GM19463 (cell line): Measurements from ENCODE around the gene HIVEP3.

Experiments used
- ATAC-seq: cut with Tn5 transposase; IDR thresholded peaks from one replicate; pipeline ENCODE4 v1.9.1; 2021; ENCODE audit warnings: mild to moderate bottlenecking, moderate library complexity; ENCODE audit not compliant: unreplicated experiment

Gene HIVEP3

DNA sequence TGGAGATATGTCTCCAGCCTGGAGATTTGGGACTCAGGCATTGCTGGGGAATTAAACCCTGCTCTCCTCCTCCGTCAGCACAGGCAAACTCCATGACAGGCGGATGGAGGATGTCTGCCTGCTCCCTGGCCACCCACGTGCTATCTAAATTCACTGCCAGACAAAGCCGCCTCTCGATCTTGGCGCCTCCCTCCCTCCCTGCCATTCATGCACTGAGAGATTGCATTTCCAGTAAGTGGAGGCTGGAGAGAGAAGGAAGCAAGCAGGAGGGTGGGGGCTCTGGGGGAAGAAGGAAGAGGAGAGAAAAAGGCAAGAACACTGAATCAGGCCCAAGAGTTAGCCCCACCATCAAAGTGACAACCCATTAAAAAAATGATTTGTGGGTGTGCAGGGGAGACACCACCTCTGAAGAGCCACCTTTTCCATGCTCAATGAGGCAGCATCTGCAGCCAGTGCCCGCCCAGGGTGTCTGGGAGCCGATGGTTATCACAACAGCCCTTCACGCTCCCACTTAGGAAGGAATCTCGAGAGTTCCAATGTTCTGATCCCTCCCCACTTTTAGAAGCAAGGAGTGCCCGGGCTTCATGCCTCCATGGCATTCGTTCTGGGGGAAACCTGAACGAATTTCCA, 183.0 kb downstream of the HIVEP3 start:
- ATAC-seq: no peak

DNA sequence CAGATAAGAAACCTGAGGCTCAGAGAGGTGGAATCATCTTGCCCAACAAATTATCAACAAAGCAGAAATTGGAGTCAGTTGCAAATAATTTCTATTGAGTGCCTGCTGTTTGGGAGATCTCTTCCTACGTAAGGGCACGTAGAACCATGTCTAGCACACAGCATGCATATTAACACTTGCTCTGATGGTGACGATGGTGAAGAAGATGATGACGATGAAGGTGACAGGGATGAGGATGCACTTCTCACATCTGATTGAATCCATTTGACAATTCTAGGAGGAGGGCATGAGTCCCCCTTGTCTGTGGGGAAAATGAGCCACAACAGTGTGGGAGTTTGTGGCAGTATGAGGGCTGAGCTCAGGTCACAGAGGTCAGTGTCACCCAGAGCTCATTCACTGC, 183.6 kb downstream of the HIVEP3 start:
- ATAC-seq: no peak

DNA sequence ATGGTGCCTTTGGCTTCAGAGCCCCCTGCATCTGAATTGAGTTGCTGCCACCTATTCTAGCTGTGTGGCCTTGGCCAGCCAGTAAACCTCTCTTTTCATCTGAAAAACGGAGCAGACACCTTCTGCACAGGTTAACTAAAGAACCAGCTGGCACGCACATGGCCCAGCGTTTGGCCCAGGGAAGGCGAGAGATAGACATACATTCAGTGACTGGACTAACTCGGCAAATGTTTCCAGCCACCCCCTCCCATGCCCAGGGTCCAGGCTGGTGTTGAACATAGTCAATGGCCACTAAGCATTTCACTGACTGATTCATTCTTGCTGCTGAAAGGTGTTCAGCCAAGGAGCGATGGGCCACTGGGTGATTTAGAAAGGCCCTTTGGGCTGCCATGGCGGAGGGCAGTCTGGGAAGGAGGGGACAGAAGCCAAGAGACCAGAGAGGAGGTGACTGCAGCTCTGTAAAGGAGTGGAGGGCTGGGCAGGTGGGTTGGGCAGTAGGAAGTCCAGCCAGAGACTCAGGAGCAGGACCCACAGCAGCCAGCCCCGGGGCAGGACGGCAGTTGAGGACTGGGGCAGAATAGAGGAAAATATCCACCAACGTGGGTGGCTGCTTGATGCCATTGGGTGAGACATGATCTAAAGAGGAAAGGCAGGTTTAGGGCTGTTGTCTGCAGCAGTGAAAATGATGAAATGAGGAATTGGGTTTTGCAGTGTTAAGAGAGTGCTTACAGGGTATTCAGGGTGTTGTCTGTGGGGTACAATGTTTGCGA, 184.3 kb downstream of the HIVEP3 start:
- no peak for ATAC-seq

DNA sequence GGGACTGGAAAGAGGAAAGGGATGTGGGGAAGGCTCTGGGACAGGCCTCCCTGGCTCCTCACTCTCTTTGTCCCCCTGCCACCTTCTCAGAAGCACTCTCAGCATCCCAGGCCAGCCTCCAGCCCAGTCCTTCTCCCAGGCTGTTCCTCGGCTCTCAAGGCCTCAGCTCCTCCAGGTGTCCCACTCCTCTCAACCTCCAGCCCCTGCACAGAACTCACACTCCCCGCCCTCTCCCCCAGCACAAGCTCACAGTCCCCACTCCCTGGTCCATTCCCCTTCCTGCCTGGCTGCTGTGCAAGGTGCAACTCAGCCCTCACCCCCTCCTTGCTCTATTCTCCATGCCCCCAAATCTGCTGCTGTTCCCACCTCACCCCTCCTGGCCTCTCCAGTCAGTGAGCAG, 185.0 kb downstream of the HIVEP3 start:
- ATAC-seq: no peak

DNA sequence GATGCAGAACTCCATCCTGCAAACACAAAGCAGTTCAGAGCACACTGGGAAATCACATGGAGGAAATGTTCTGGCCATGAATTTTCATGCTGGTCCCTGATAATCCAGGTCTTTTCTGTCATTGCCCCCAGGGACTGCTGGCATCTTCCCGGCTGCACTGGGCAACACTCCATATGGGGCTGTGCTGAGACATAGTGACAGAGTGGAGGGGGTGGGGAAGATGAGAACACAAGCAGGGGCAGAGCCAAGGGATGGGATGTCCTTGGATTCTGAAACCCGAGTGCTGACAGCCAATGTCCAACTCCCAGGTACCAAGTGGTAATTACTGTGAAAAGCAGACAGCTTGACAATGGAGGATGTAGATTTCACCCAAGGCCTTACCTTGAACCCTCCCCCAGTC, 185.7 kb downstream of the HIVEP3 start:
- no peak for ATAC-seq

DNA sequence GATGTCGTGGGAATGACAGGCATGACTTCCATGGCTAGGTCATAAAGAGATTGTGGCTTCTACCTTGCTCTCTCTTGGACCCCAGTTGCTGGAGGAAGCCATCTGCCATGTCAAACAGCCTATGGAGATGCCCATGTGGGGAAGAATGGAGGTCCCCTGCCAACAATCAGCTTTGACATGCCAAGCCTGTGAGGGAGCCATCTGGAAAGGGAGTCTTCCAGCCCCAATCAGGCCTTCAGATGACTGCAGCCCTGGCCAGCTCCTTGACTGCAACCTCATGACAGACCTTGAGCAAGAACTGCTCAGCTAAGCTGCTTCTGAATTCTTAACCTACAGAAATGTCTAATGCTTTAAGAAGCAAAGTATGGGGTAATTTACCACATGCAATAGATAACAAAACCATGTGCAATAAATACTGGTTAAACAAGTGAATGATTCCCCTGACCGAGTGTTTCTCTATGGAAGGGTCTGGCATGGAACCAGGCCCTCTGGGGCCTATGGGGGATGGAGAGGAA, 187.1 kb downstream of the HIVEP3 start:
- ATAC-seq: no peak

DNA sequence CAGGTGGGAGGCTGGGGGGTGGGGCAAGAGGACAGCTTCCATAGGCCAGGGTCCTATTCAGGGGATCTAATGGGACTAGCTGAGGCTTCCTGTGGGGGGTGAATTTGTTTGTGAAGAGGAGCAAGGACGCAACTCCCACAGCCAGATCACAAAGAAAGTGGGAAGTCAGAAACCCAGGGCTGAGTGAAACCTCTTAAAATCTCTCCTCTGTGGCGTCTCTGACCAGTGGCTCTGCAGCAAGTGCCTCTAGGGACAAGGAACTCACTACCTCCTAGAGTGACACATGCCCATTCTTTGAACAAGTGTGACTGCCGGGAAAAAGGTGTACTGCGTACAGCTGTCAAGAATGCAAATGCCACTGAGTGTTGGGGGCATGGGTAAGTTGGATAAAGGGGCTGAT, 187.9 kb downstream of the HIVEP3 start:
- no peak for ATAC-seq

DNA sequence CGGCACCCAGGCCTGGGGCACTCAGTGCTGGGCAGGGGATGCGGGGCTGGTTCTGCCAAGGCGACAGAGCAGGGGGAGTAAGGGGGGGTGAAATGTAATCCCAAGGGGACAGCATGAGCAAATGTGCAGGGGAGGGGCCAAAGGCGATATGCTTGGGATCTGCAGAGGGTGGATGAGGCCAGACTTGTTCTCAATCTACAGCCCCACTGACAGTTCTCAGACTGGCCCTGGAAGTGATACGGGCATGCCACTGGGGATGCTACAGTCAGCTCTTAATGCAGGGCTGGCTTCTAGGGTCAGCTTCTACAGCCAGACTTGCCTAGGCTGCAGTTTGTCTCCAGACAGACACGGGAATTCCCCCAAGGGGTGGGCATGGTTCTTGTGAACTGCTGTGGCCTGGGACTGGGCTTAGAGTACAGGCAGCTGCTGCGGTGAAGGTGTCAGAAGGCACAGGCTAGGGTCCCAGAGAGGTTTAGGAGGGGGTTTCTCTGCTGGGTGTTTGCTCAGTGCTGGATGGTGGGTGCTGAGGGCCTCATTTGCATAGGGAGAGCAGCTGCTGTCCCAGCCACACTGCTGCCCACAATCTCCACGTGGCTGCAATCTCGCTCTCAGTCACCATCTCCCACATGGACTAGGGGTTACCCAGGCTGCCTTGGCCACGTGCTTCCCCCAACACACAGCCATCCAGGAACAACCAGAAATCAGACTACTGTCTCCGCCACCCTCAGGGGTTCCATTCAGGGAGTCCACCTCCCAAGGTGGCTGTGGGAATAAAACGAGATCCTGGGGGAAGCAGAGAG, 190.1 kb downstream of the HIVEP3 start:
- peak; percentile 84 for ATAC-seq

DNA sequence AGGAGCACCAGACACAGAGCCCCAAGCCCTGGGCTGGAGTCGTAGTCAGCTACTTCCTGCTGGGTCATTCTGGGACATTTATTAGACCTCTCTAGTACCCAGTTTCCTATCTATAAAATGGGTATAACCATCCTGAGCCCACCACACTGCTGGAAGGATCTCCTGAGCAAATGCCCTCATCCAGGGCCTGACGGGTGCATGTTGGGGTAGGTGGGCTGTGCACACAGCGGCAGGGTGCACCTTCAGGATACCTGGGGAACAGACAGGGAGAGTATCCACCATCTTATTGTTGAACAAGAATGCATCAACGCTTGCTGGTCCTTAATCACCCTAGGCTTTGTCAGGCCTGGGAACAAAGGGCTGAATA, 191.0 kb downstream of the HIVEP3 start:
- no peak for ATAC-seq

DNA sequence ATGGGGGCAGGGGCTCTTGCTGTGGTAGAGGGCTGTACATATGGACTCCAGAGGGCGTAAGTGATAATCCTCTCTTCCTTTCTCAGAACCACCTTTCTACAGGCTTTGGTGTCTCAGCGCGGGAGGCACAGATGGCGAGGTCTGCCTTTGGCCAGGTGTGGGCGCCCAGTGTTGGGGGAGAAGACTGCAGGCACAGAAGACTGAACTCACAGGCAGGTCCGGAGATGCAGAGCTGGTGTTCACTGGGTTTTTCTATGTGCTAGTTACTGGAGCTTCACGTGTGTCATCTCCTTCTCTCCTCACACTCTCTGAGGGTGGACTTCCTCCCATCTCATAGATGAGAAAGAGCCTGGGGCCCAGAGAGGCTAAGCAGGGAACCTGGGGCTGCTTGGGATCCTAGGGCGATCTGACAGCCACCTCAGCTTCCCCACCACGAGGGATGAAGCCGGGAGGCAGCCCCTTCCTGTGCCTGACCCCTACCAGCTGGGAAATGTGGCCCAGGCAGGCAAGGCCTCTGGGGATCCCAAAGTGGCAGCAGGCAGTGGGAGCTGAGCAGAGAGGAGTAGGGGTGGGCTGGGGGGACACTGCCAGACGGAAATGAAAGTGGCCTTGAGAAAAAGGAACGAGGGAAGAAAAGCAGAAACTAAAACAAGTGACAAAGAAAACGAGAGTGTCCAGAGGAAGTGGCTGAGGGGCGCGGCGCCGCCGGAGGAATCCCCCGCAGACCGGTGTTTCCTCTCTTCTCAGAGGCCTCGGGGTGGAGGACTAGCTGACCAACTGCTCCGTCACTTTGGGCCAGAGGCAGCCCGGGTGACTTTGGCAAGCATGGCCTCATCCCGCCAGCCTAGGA, 191.6 kb downstream of the HIVEP3 start:
- peak; percentile 26 for ATAC-seq

DNA sequence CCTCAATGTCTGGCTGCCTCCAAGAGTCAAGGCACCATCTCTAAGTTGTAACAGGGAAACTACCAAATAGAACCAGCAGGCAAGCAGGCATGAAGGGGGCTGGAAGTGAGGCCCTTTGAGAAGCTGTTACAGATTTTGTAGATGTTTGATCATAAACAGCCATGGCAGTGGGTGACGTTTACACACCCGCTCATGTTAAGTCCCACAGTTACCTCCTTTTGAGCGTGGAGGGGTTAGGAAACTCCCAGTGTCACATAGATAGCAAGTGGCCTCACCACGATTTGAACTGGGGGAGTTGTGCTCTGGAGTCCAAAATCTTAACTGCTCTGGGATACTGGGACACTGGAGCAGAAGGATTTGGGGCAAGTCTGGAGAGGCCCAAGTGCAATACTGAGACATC, 192.4 kb downstream of the HIVEP3 start:
- no peak for ATAC-seq

DNA sequence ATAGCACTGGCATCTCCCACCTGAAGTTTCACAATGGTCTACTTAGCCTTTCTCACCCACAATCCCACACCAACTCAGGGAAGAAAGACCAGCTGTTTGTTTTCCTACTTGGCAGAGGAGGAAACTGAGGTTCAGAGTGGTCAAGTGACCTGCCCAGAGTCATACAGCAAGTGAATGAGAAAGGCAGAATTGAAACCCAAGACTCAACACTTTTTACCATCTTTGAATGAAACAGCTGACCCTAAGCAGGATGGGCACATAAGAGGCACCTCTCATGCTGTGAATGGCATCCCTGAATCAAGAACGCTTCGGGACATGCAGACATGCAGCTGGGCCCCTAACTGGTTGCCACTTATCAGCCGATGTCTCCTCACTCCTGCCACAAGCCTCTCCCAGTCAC, 193.8 kb downstream of the HIVEP3 start:
- no peak for ATAC-seq

DNA sequence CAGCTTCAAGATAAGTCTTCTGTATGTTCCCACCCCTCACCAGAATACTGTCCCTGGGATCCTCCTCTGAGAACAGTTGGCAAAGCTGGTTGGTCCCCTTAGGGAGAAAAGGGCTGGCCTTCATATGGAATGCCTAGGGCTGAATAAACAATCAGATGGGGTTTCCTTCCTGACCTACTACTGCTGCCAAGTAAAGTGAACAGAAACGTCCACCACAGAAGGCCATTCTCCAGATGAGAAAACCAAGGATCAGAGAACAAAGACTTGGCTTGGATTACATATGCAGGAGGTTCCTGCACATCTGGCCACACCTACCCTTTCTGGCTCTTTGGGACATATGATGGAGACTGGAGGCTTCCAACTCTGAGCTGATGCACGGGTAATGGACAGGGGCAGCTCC, 194.5 kb downstream of the HIVEP3 start:
- no peak for ATAC-seq

DNA sequence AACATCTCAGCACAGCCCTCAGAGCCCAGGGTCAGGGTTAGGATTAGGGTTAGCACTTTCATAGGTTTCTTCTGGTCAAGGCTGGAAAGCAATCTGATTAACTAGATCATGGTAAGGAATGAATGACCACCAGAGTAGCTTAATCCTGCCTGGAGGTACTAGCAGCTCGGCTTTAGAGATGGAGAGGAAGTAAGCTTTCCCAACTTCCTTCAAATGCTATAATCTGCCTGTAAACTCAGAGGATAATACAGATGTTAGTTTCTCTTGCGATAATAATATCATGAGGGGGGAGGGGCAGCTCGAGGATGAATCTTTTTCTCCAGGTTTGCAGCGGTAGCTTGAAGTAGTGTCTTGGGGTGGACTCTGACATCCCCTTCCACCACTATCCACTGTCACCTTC, 194.9 kb downstream of the HIVEP3 start:
- no peak for ATAC-seq

DNA sequence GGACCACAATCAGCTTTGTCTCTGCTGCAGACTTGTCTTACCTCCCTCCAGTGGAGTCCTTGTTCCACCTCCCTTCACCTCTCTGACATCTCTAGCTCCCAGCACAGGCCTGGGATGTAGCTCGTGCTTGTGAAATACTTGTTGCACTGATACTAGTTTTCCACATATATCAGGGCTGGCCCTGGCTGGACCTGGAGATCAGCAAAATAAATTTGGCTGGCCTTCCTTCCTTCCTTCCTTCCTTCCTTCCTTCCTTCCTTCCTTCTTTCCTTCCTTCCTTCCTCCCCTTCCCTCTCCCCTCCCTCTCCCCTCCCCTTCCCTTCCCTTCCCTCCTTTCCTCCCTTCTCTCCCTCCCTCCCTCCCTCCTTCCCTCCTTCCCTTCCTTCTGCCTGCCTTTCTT, 196.5 kb downstream of the HIVEP3 start:
- no peak for ATAC-seq

DNA sequence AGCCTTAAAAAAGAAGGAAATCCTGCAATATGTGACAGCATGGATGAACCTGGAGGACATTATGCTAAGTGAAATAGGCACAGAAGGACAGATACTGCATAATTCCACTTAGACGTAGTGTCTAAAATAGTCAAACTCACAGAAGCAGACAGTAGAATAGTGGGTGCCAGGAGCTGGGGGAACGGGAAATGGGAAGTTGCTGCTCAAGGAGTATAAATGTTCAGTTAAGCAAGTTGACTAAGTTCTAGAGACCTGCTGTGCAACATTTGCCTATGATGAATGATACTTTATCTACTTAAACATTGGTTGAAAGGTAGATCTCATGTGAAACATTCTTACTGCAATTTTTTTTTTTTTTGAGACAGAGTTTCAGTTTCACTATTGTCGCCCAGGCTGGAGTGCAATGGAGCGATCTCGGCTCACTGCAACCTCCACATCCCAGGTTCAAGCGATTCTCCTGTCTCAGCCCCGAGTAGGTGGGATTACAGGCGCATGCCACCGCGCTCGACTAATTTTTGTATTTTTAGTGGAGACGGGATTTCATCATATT, 197.8 kb downstream of the HIVEP3 start:
- ATAC-seq: no peak

DNA sequence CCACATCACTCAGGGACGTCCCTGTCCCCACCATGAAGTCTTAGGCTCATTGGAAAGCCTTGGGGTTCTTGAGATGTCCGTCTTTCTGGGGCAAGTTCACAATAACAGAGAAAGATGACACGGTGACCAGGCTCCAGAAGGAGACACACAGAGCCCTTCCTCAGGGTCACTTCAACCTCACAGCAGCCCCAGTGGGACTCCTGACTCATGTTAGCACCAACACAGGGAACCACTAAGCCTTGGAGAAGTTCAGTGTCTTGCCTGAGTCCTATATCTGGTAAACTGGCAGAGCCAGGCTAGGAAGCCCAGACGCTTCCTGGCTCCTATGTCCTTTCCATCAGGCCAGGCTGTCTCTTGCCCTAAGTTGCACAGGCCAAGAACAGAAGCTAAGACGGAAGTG, 199.1 kb downstream of the HIVEP3 start:
- no peak for ATAC-seq

DNA sequence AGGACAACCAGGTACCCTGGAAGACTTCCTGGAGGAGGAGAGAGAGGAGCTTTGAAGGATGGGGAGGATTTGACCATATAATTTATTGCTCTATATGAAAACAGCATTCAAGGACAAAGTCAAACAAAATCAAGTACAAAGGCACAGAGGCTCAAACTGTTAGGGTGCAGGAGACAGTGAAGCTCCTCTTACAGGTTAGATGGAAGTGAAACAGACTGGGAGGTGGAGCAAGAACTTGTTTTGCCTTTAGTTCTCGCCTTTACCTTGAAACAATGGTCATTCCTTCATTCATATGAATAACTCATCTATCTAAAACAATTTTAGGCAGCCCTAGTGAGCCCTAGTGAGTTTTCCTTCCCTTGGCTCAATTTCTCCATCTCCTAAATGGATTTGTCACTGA, 199.6 kb downstream of the HIVEP3 start:
- ATAC-seq: no peak

DNA sequence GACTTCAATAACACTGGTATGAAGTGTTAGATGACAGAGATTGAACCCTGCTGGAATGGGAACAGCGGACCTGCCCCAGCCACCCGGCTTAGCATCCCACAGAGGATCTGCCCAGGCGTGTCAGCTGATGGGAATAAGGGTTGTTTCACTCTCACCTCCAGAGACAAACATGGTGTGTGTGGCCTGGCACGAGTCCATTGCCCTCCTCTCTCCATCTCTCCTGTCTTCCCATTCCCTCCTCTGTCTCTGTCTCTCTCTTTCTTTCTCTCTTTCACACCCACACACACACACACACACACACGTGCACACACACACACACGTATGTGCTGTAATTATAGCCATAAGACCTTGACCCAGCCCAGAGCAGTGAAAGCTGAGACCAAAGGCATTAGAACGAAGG, 200.2 kb downstream of the HIVEP3 start:
- no peak for ATAC-seq
